C4-2B (cell line): Measurements from ENCODE around the gene STARD13.

Experiments used
- CTCF ChIP-seq: fragments of 450-650 bp; conservative IDR thresholded peaks from 2 replicates; pipeline ENCODE4 v1.5.1; 2017; ENCODE audit warnings: mild to moderate bottlenecking
- ZFX ChIP-seq: fragments of 450-650 bp; IDR thresholded peaks from 2 replicates; pipeline ENCODE4 v1.6.1; 2017

DNA sequence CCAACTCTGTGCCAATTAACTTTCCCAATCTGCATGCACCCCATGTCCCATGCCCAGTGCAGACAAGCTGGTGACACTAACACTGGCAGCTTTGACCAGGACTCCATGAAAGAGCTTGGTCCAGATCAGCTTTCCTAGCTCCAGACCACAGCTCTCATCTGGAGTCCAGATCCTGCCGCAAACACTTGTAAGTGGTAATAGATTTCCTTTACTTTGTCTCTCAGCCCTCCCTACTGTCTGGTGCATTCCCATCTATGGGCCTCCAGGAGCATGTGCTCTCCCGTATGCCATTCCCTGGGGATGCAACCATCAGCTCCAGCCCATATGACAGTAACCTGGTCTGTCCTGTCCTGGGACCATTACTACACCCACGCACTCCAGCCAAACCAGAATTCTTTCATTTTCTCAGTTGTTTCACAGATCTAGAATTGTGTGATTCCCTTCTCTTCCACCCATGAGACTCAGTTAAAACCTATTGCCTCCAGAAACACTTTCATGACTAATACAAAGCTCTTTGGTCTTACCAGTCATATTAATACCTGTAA, 4.9 kb upstream of the STARD13 start:
- TF ChIP-seq CTCF, result no peak
- TF ChIP-seq ZFX, result no peak
